Measurements from ENCODE around the gene RALGAPA2. TPM values are rescaled to one million over a fixed set of nuclear protein-coding genes. Genes with fewer than 3 reads are reported as not detected.

RALGAPA2 gene
- total RNA-seq, 1 donor, result 10.8 TPM

DNA sequence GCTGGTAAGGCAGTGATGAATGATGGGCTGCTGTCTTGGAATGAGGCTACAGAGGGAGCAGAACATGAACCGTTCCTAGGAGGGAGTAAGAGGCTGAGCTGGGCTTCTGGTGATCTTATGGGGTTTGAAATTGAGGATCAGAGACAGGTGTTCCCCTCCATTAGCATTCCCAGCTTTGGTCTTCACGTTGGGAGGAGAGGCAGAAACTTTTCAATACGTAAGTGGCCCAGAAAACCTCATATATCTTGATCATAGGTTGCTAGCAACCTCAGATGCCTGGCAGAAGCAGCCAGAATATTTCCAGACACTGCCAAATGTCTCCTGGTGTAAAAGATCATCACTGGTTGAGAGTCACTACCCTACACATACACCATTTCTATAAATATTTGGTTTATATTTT, 177.4 kb downstream of the RALGAPA2 start:
- no peak for DNase-seq (ENCODE audit: low read depth)
- no peak overlapping the region for H3K4me3 ChIP-seq (ENCODE audit: low read depth, low read length)
- TF ChIP-seq CTCF (IDR thresholded peaks at IDR 0.05; ENCODE audit: insufficient read depth, low read length), result no peak

DNA sequence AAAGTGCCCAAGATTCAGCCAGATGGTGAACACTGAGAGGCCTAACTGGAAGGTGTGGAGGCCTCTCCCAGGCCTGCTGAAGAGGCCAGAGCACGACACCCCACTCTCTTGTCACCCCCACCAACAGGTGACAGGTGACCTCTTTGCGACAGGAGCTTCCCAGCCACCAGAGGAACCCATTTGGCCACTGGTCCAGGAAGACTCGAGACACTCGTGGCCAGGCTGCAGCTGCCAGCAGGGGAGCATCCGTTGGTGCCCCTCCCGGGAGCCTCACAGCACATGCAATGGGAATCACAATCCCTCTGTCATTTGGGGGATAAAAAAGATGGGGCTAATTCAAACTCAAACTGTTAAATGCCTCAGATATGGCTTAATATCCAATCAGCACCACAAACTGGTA, 181.2 kb downstream of the RALGAPA2 start:
- H3K4me3 ChIP-seq (ENCODE audit: low read depth, low read length), result no peak overlapping the region
- DNase-seq (ENCODE audit: low read depth), result no peak
- no peak for TF ChIP-seq CTCF (IDR thresholded peaks at IDR 0.05; ENCODE audit: insufficient read depth, low read length)

- TF ChIP-seq CTCF (IDR thresholded peaks at IDR 0.05; ENCODE audit: insufficient read depth, low read length), result no peak
- no peak for DNase-seq (ENCODE audit: low read depth)
- no peak overlapping the region for H3K4me3 ChIP-seq (ENCODE audit: low read depth, low read length)
These were observed 181.9 kb downstream of the RALGAPA2 start for GRCh38 chr20:20530428-20531151.

- no peak for DNase-seq (ENCODE audit: low read depth)
- TF ChIP-seq CTCF (IDR thresholded peaks at IDR 0.05; ENCODE audit: insufficient read depth, low read length), result no peak
- no peak overlapping the region for H3K4me3 ChIP-seq (ENCODE audit: low read depth, low read length)
These were observed 182.8 kb downstream of the RALGAPA2 start for GRCh38 chr20:20529597-20529996.

DNA sequence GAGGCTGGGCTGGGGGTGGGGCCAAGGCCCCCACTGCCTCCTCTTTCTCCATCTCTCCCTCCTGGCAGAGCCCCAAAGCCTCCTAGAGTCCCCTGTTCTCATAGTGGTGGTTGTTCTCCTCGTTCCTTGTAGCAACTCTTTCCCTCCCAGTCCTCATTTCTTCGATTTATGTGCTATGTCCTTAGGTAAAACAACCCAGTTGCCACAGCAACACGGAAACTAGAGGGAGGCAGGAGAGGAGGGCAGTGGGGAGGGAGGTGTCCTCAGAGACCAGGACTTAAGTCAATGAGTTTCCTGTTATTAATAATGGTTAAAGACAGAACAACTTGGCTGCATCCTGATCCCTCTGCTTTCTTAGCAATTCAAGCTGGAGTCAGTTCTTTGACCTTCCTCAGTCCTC, 183.6 kb downstream of the RALGAPA2 start:
- no peak for DNase-seq (ENCODE audit: low read depth)
- TF ChIP-seq CTCF (IDR thresholded peaks at IDR 0.05; ENCODE audit: insufficient read depth, low read length), result no peak
- no peak overlapping the region for H3K4me3 ChIP-seq (ENCODE audit: low read depth, low read length)

- no peak for DNase-seq (ENCODE audit: low read depth)
- no peak overlapping the region for H3K4me3 ChIP-seq (ENCODE audit: low read depth, low read length)
- TF ChIP-seq CTCF (IDR thresholded peaks at IDR 0.05; ENCODE audit: insufficient read depth, low read length), result no peak
These were observed 184.8 kb downstream of the RALGAPA2 start for GRCh38 chr20:20527661-20528060.

GRCh38 chr20:20525756-20526155, 186.7 kb downstream of the RALGAPA2 start:
- no peak overlapping the region for H3K4me3 ChIP-seq (ENCODE audit: low read depth, low read length)
- DNase-seq (ENCODE audit: low read depth), result no peak
- no peak for TF ChIP-seq CTCF (IDR thresholded peaks at IDR 0.05; ENCODE audit: insufficient read depth, low read length)

Data from fibroblast of the aortic adventitia (primary cell).